COLO829 (cell line): Measurements from ENCODE around the gene HIGD1B.

Experiments
- DNase-seq: peaks from one replicate; pipeline ENCODE4 v3.0.0; 2012; ENCODE audit warnings: low spot score

The HIGD1B gene

DNA sequence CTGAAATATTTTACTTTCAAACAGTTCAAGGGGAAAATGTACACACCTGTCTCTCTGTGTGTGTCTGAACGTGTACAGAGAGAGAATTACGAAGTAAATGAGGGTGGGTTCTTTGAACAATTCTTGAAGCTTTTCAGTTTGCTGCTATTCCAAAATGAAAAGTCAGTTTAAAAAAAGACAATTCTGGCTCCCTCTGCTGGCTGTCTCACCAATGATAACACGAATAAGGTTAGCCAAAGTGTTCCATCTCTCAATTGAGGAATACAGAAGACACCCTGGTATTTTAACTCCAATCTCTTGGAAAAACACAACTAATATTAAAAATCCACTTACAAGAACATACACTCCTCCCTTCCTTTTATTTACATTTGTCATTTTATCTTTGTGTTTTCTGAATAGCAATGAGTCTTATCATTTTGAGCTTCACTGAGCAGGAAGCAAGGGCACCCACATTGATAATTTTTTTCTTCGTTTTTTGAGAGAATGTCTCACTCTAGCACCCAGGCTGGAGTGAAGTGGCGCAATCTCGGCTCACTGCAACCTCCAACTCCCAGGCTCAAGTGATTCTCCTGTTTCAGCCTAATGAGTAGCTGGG lies 31.0 kb downstream of the HIGD1B start:
- DNase-seq: peak; percentile 47

DNA sequence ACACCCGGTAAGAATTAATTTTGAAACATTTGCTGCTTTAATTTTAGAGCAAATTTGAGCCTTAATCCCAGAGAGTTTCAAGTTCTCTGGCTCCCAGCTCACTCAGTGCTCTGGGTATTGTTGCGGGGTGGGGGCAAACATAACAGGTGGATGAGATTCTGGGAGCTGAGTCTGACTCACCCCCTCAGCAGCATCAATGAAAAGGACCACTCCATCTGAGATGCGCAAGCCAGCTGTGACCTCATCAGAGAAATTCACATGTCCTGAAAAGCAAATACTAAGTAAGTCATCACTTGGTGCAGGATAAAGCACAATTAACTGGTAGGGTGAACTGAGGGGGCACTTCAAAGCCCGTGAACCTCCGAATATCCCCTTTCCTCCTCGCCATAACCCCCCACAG lies 31.7 kb downstream of the HIGD1B start:
- DNase-seq: no peak

DNA sequence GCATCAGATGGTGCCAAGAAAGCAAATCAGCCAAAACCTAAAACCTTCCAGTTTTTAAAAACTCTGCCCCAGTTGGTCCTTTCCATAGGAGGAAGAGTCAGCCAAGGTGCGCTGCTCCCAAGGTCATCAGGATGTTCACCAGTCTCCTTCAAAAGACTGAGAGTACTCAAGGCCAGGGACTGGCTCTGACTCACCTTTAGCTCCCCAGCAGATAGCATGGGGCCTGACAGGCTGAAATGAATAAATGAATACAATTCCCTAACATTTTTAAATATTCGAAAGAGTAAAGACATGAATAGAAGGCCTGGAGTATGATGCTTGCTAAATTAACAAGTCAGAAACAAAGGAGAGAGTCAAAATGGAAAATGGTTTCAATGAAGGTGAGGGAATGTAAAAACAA lies 32.4 kb downstream of the HIGD1B start:
- DNase-seq: no peak

DNA sequence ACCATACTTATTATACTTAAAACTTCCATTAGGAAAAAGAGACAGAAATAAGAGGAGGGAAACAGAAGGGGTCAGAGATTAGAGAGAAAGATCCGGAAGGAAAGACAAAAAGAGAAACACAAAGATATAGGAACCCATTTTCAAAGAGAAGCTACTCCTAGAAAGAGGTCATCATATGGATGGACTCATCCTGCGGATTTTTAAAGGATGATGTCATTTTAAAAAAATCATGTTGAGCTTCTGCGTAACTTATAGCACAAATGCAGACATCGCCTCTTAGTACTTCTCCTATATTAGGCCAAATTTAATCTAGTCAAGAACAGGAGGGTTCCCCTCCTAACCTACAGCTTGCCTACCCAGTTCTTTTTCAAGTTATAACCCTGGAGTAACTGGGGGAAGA lies 33.5 kb downstream of the HIGD1B start:
- no peak for DNase-seq

DNA sequence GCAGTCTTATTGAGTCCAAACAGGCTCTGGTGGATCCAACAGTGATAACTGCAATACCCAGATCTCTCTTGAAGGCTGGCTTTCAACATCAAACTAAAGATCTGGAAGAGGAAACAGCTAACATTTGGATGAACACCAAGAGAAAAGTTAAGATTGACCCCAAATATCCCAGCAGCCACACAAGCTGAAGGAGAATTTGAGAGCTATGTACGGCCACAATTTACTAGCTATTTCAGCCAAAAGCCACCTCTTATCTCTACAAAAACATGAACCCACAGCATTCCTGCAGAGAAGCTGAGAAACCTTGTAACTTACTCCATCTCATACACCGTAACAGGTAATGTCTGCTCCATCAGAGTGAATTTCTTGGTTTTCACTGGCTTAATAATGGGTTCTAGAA lies 37.3 kb downstream of the HIGD1B start:
- DNase-seq: no peak

DNA sequence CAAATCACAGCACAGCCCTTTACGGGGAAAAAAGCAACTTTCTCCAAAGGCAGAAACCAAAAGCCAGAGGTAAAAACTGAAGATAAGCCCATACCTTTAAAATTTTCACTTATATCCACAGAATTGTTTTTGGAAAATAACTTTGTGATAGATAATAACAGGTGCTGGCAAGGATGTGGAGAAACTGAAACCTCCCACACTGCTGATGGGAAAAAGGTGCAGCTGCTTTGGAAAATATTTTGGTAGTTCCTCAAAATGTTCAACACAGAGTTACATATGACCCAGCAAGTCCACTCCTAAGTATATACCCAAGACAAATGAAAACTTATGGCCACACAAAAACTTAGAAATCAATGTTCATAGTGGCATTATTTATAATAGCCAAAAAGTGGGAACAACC lies 39.3 kb downstream of the HIGD1B start:
- no peak for DNase-seq

DNA sequence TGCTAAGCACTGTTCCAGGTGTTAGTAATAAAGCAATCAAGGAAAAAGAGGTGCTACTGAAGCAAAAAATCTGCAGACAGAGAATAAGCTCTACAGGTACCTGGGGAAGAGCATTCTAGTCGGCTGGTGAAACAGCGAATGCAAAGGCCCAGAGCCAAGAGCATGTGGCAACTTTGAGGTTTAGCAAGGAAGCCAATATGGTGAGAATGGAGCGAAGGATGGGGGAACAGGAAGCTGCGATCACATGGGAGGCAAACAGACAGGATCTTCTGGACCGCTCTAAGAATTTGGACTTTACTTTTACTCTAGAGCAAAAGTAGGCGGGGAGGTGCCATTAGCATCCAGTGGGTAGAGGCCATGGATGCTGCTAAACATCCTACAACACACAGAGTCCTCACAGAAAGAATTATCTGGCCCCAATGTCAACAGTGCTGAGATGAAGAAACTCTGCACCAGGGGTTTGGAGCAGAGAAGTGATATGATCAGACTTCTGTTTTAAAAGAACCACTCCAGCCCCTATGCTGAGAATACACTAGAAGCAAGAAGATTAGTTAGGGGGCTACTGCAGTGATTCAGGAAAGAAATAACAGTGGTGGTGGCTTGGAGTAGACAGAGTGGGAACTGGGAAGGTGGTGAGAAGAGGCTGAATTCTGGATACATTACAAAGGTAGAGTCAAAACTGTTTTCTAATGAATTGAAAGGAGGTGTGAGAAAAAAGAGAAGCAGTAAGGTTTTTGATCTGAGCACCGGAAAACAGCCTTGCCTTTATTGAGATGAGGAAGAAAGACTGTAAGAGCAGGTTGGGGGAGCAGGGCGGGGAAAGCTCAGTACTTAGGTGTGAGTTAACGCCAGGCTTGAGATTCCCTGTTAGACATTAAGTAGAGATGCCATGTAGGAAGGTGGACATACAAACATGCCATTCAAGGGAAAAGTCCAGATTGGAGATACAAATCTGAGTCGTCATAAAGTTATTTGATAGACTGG lies 40.6 kb downstream of the HIGD1B start:
- DNase-seq: no peak

DNA sequence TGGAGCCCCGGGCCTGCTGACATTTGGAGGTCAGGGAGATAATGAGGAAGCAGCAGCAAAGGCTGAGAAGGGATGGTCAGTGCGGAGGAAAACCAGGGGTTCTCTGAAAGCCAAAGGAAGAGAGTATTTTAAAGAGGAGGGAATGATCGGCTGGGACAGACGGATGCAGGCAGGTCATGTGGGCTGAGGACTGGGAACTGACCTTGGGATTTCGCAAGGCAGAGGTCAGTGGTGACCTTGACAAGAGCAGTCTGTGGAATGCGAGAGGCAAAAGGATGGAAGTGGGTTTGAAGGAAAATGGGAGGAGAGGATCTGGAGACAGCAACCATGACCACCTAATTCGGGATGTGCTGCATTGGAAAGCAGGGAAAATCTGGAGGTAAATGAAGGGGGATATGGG lies 41.3 kb downstream of the HIGD1B start:
- DNase-seq: no peak

DNA sequence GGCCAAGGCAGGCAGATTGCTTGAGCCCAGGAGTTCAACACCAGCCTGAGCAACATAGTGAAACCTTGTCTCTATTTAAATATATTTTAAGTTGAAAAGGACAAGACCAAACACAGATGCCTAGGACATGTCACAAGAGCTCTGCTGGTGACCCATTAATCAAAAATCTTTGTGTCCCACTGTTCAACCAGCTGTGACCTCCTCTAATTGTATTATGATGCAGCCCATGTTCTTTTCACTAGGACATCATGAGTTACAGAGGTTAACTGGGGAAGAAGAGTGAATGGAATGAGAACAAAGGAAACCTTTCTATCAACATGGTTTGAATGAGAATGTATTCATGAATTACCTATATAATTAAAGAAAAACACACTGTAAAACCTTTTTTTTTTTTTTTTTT lies 44.6 kb downstream of the HIGD1B start:
- DNase-seq: no peak

DNA sequence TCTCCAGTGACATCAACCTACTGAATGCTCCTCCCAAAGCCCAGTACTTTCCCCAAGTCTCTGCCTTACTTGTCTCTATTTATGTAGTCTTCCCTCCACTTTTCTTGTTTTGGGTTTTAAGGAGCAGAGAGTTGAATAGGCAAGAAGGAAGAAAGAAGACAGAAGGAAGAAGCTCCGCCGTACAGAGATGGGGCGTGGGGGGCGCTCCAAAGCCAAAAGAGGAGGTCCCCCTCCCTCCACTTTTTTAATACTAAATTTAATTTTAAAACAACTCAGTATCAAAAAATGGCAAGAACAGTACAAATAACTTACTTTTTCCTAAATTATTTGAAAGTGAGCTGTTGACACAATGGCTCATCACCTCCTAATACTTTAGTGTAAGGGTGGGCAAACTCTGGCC lies 47.0 kb downstream of the HIGD1B start:
- no peak for DNase-seq

DNA sequence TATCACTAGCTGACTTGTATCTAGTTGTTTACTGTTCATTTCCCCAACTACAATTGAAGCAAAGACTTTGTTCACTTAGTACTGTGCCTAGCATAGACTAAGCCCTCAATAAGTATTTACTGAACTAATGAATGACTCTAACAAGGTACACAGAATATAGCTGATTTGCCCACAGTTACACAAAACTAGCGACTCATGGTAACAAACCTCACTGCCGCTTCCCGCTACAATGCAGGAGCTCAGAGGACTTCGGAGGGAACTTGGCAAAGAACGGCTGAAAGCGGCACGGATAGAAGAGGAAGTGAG lies 51.0 kb downstream of the HIGD1B start:
- peak; percentile 53 for DNase-seq

DNA sequence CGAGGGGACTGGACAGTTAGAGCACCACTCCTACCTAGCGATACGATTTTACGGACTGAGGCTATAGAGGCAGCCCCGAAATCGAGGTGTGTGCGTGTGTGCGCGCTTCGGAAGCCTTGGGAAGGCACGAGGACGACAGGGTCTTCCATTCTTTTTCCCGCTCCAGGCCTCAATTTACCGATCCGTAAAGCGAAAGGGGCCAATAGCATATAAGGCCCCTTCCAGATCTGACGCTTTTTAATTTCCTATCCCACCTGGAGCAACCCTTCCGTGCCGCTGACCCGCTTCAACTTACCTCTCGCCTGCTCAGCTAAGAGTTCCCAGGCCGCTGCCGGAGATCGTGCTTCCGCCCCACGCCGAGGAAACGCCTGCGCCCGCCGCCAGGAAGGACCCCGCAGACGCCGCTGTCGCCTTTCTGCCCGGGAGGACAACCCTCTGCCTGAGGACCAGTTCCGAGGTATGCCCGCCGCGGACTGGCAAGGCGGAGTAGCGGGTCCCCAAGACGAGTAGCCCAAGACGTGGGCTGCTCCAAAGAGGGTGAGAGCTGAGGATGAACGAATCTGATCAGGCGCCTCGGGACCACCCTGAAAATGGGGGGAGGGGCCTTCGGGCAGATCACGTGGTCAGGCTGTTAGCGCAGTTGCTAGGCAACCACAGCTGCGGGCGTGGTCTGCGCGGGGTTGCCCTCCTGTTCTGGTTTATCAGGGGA lies 51.5 kb downstream of the HIGD1B start, which contains the start of gene EFTUD2:
TSS of gene EFTUD2 (minus strand) at position 372 of the 709 bp plus-strand sequence. CDS start 4,924 bp downstream, outside the sequence.
- DNase-seq: peak; percentile 91
